Activated CD4-positive, alpha-beta T cell treated with anti-CD3 and anti-CD28 coated beads, Interleukin-2, amount 50 U/mL, for 1 hour (primary cell): ENCODE data around the gene COL26A1.
A peak's percentile ranks its signal among the peaks of the same experiment; 100 is the strongest.

ENCODE experiments used
- DNase-seq: peaks from one replicate; pipeline ENCODE4 v3.0.0-alpha.2; 2020

The COL26A1 gene

DNA sequence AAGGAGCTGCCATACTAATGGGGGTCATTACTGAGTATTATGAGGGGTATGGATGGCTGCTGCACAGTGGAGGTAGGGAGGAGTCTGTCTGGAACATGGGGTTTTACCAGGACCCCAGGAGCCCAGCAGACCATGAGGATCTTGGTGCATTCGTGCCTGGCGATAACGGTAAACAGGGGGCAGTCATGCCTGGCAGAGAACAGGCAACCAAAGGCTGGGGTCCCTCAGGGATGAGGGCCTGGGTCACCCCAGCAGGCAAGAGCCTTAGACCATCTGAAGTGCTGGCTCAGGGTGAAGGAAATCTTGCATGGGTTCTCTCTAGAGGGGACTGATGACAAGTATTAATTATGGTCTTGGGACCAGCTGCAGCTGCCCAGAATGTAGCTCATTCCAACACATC lies 220.3 kb downstream of the COL26A1 start:
- DNase-seq, result no peak

DNA sequence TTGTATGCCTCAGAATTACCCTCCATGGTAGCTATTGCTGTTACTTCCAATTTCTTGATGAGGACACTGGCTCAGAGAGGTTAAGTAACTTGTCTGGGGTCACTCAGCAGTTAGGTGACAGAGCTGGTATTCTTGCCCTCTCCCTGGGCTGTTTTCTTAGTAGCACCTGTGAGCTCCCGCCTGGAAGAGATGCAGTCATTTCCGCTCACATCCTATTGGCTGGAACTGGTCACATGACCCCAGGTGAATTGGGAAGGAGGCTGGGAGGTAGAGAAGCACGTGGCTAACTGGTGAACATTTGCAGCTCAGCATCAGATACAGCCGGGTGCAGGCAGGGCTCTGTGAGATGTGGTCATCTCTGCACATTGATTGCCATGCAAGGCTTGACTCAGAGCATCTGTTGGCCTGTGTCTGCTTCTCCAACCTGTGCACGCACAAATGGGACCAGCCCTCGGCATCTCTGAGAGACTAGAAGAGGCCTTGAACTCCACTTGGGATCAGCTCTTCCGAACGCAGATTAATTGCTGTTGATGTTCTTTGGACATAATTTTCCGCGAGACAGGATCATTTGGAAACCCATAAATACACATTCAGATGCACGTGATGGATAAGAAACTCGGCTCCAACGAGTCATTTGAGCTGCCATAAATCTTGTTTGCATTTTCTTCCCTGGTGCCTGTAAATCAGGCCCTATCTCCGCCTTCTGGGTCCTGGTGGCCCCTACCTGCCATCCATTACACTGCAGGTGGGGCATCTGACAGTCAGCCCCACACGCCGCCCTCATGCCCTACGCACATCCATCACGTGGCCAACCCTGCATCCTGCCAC lies 223.6 kb downstream of the COL26A1 start:
- DNase-seq, result no peak

DNA sequence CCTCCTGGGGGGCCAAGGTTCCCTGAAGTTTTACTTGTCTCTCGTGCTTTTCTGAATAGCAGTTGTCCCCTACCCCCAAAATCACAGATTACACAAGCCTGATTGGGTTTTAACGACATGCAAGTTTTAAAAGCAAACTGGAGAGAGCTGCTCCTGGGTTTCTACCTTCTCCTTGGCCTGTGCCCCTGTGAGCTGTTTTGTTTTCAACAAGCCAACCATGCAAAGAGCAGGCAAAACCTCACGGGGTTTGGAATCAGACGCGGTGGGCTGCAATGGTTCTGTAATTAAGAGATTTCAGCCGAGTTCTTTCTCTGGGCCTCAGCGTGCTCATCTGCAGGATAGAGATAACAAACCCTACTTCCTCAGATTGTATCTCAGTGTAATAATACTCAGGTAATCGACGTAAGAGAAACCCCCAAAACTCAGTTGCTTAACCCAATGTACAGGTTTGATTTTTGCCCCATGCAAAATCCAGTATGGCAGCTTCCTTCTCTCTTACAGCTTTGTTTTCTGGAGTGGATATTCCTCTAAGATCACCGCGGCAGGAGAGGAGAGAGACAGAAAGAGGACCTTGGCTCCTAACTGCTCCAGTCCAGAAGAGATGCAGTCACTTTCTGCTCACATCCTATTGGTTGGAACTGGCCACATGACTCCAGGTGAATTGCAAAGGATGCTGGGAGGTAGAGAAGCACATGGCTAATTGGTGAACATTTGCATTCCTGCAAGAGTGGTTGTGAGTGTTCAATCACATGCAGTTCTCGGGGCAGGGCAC lies 224.4 kb downstream of the COL26A1 start:
- no peak for DNase-seq

DNA sequence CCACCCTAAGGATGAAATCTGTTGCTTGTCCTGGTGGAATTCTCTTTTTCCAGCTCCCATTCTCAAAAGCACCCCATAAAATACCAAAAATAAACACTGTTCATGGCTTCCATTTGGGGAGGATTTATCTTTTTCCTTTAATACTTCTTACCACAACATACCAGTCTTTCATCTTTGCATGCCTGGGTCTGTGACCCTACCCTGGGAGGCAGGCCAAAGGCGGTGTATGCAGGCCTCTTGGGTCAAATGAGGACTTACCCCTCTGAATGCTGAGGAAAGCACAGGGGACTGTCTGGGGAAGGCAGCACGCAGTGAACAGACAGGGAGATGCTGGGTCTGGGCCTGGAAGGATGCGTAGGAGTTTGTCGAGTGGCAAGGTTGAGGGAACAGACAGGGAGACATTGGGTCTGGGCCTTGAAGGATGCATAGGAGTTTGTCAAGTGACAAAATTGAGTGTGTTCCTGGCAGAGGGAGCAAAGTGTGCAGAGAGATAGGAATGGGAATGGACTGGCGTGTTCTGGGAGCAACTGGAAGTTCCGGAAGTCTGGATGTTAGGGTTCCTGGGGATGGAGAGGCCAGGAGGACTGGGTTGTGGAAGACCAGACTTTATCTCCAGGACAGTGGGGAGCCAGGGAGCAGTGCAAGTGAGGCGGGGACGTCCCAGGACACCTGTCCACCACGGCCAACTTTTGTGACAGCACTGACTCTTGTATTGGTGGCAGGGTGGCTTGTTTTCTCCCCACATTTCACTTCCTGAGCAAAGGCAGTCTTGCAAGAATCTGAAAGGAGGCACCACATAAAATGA lies 225.7 kb downstream of the COL26A1 start:
- no peak for DNase-seq

DNA sequence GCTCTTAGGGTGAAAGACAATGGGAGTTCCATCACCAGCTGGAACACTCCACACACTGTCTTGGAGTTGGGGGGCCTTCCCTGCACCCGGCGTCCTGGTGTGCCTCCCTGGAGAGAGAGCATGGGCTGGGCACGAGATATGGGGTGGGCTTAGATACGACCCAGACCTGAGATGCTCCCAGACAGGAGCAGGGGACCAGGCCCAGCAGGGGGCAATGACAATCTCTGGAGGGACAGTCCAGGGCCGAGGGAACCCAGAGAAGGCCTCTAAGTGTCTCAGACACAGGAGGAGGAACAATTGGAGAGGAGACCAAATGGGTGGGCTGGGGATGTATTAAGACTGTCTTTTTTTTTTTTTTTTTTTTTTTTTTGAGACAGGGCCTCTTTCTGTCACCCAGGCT lies 226.4 kb downstream of the COL26A1 start:
- no peak for DNase-seq

DNA sequence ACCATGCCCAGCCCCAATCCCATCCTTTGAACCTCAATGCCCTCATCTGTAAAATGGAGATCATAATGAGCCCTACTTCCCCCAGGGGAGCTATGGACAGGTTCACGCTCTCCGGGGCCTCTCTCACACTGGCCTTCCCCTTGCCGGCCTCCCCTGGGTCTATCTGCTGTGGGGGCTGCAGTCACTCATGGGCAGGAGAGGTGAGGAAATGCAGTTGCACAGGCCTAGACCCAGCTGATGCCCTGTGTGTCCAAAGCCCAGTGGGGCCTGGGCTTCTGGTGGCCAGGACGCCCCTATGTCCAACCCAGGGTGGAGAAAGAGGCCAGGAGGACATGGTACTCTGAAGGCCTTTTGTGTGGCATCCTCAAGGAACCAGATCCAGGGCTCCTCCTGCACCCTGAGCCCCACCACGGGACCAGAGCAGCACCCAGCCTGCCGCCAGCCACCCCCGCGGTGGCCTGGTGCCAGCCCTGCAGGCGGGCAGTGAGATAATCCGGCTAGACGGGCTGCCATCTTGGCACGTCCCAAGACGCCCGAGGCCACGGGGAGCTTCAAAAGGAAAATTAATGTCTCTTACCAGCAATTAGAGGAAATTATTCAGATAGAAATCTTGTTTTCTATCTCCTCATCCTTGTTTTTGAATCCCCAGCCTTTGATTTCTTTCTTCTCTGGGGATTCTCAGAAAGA lies 227.4 kb downstream of the COL26A1 start:
- no peak for DNase-seq

DNA sequence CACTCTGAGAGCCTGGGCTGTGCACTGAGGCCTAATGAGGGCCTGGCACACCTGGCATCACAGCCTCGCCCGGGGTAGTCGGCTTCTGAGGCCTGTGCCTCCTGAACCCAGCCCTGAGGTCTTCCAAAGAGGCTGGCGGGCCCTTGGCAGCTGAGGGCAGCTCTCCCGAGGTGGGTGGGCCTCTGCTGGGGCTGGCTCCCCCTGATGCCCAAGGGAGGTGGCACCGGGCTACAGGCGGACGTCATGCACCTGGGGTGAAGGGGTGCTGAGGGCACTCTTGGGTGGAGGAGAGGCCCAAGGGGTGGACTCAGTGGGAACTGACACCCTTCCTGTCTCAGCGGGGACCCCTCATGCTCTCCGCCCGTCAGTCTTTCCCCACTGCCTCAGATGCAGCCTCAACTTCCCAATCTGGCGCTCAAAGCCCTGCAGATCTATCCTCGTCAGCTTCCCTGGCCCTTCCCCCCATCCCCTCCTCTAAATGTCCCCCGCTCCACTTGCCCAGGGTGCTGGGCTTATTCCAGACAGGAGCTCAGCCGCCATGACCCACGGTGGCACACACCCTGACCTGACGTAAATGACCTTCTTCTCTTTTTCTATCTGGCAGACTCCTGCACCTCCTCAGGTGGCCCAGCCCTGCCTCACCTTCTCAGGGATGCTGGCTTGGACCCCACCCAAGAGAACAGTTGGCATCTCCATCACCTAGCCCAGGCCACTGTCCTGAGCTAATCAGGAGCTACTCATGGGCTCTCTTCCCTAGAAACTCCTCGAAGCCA lies 228.2 kb downstream of the COL26A1 start:
- no peak for DNase-seq

DNA sequence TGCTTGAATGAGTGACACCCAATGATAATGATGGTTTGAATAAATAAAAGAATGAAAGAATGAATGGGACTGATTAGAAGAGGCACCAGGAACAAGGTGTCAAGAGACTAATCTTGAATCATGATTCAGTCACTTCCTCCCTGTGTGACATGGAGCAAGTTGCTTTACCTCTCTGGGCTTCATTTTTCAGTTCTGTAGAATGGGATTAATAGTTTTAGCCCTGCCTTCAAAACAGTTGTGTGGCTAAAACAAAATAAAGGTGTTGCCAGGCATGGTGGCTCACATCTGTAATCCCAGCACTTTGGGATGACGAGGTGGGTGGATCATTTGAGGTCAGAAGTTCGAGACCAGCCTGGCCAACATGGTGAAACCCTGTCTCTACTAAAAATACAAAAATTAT lies 228.8 kb downstream of the COL26A1 start:
- no peak for DNase-seq

DNA sequence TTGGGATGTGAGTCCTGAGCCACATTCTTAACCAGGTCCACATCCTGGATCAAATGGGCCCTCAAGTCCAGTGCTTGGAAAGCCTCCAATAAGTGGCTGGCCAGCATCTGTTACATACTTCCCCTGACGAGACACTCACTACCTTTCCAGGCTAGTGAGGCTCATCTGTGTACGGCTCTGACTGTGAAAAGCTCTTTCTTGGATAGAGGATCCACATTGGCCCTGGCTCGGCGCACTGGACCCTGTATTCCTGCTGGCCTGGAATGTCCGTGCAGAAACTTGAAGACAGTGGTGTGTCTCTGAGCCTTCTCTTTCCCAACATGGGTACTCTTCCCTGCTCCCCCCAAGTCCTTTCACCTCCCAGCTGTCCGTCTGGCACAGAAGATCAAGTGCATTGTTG lies 230.9 kb downstream of the COL26A1 start:
- DNase-seq, result no peak

DNA sequence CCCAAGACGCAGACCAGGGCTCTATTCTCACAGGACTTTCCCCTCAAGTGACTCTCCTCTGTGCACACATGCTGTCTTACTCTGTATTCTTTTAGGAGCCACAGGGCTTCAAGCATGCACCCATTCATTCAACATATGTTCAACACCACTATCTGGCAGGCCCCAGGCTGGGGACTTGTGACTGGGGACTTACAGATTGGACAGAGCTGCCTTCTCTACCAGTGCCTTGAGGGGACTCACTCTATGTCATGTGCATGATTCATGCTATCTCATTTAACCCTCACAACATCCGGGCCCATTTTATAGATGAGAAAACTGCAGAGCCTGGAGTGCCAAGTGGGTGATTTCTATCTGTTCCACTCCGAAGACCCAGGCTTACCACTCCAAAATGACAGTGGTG lies 232.1 kb downstream of the COL26A1 start:
- DNase-seq, result no peak

DNA sequence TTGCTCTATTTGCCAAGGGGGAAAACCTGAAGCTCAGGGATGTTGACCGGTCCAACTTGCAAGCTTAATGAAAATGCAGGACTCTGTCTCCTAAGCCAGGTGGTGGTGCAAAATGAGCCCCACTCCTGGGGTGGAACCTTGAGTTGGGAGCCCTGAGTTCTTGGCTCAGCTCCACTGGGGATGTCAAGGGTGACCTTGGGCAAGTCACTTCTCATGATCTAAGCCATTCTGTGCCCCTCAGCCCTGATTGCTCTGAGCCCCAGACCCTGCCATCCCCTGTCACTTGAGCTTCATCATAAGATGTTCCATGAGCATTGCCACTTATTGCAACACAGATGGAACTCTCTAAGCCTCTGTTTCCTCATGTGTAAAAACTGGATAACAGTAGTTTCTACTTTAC lies 232.6 kb downstream of the COL26A1 start:
- no peak for DNase-seq

DNA sequence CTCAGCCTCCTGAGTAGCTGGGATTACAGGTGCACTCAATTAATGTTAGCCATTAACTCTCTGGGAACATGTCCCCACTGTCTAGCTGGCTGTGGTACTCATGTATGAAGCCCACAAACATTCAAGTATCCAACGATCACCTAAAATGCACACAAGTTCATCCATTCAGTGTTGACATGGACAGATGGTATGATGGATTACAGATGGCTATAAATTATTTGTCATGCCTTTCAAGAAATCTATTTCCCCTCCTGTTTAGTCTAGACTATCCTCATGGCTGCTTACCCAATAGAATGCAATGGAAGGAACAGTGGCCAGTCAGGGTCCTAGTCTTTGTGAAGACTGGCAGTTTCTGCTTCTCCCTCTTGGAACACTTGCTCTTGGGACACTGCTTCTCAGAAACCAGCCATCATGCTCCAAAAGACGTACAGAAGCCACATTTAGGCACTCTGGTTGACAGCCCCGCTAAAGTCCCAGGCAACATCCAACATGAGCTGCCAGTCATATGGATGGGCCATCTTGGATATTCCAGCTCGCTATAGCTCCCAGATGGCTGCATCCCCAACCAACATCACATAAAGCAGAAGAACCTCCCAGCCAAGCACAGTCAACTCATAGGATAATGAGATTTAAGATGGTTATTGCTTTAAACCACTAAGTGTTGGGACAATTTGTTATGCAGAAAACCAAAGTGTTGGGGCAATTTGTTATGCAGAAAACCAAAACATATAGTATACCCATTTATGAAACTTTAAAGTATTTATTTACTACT lies 233.3 kb downstream of the COL26A1 start:
- DNase-seq, result no peak

DNA sequence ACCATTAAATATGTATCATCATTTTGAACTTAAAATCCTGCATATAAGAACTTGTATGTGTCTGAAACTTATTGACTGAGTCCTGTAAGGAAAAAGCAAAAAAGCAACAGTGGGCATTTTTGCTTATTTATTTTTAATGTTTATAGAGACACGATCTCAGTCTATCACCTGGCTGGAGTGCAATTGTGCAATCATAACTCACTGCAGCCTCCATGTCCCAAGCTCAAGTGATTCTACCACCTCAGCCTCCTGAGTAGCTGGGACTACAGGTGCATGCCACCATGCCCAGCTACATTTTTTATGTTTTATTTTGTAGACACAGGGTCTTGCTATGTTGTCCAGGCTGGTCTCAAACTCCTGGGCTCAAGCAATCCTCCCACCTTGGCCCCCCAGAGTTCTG lies 234.2 kb downstream of the COL26A1 start:
- no peak for DNase-seq

DNA sequence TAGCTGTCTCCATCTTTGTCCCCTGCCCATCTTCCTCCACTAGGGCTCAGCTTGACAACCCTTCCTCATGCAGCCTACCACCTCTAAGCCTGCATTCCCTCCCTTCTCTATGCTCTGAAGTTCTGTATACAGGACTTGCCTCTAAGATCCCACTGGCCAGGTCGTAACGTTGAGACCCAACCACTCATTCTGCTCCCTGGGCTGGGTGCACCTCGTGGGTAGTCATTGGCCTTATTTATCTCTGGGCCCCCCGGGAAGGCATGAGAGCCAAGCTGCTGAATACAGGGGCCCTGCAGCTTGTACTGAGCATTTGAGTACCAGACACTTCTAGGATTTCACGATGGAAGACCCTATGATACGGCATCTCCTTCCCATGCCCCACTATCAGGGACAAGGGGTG lies 235.3 kb downstream of the COL26A1 start:
- no peak for DNase-seq

DNA sequence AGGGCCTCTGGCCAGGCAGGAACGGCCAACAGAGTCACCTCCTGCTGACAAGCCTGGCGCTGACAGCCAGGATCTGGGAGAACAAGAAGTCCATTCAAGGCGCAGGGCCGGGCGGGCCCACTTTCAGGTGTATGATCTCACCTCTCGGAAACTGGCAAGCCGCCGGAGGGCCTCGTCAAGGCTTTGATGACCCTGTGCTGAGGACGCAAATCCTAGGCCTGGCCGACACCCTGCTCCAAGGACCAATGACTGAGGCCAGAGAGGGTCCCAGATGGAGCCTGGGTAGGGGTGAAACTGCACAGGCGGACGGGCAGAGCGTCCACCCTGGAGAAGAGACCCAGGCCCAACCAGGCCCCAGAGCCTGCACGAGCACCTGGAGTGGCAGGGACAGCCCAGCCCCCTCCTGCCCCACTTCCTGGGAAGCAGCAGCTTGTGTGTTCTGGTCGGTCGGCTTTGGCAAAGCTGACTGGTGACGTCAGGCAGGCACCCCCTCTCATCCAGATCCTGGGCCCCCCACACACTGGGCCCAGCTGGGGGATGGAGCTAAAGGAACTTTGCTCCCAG lies 235.8 kb downstream of the COL26A1 start:
- no peak for DNase-seq

DNA sequence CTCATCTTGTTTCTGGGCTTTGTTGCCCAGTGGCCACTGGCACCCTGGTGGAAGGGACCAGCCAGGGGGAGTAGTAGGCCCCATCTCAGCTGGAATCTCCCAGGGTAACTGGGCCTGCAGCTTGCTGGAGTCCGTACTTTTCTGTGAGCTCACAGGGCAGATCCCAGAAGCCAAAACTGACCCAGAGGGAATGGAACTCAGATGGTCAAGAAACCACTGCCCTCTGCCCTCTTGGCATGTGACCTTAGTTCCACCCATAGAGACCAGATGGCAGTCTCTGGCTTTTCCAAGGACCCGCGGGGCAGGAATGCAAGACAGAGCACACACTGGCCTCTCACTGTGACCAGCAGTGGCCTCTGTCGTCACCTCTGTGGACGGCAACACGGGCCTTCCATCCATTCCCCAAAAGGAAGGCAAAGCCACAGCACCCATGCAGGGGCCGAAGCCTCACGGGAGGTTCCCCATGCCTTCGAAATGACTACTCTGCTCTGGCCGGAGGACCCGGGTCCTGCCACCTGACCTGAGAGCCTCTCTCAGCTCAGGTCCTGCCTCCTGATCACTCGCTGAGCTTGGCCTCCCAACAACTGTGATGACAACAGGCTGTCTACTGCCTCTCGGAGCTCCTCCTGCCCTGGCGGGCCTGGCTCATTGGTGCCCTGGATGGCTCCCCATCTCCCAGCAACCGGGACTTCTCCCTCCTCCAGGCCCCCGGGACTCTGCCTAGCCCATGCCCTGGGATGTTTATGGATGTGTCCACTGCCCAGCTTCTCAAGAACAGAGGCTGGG lies 236.5 kb downstream of the COL26A1 start:
- DNase-seq, result no peak

DNA sequence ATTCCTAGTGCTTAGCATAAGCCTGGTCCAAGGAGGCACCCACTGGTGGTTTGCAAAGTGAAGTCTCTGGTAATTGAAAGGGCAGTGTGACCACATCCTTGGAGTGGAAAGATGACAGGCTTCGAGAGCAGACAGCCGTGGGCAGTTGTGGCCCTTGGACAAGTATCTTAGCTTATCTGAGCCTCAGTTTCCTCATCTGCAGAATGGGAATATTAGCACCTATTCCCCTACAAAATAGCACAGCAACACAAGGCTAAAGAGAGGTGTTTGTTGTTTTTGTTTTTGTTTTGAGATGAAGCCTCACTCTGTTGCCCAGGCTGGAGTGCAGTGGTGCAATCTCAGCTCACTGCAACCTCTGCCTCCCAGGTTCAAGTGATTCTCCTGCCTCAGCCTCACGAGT lies 237.1 kb downstream of the COL26A1 start:
- DNase-seq, result no peak

DNA sequence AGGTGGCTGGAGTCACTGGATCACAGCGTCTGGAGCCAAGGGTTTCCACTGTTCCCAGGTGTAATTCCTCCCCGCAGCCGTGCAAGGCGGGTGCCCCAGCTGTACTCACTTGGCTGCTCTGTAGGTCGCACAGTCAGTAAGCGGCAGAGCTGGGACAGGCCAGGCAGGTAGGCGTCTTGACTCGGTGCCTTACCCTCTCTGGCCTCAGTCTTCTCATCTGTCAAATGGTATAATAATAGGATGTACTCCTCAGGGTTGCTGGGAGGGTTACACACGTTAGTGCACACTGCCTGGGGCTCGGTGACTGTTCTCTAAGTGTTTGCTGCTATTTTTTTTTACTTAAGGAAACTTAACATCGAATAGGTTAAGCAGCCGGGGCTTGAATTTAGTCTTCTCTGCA lies 239.4 kb downstream of the COL26A1 start:
- no peak for DNase-seq

DNA sequence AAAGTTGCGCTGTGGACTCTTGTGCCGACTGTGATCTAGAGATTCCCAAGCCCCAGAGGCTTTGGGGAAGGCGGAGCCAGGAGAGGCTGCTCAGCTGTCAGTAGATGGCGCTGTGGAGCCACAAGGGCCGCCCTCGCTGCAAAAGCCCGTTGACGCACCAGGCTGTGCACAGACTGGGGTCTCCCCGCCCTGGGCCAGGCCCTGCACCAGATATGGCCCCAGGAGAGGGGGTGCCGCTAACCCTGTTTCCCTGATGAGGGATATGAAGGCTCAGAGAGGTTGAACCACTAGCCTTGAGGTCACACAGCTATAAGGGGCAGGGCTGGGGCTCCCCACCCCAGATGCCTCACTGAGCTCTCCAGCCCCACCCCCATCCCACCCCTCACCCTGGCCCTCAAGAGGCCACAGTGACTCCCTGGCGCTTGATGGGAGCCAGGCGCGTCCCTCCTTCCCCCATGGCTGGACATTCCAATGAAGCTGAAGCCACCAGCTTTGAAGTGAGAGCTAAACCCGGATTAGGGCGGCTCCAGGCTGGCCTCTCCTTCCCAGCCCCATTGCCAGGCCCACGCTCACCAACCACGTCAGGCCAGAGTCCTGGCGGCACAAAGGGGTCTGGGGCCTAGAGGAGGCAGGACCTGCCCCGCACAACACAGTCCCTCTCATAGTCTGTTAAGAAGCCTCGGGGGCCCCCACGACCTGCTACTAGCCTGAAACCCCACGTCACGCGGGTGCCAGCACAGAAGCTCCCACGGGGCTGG lies 240.0 kb downstream of the COL26A1 start:
- peak; percentile 69 for DNase-seq
